Measurements from ENCODE around the gene GRID1.

GRCh38 chr10:86311190-86311589 lies 55.4 kb downstream of the GRID1 start:
- TF ChIP-seq CTCF (IDR thresholded peaks at IDR 0.05; ENCODE audit: low read length): no peak
- TF ChIP-seq EZH2 (IDR thresholded peaks at IDR 0.05; ENCODE audit: borderline replicate concordance, low read length): no peak
